Uterus (tissue), 4 donors: ENCODE data around the gene TRIO. TPM values are rescaled to one million over a fixed set of nuclear protein-coding genes. Genes with fewer than 3 reads are reported as not detected.

Experiments
- DNase-seq, 2 donors: peaks; one replicate each; pipeline ENCODE4 v3.0.0-alpha.2; 2019 to 2020
- H3K27ac ChIP-seq, 2 donors: fragments of 200-600 bp; sonication (generic); 1 replicate in 1 of 2; 2 replicates in 1 of 2; pipeline ENCODE4 v1.5.1; 2016 to 2018
- H3K27me3 ChIP-seq, 2 donors: fragments of 200-600 bp; sonication (generic); one replicate each; pipeline ENCODE4 v1.5.1; 2018 to 2019; ENCODE audit warnings: control low read depth in 1 of 2
- H3K36me3 ChIP-seq, 2 donors: fragments of 200-600 bp; sonication (generic); one replicate each; pipeline ENCODE4 v1.5.1; 2019; ENCODE audit warnings: control low read depth in 1 of 2
- H3K4me1 ChIP-seq, 2 donors: fragments of 200-600 bp; sonication (generic); one replicate each; pipeline ENCODE4 v1.5.1; 2018 to 2019; ENCODE audit warnings: control low read depth in 1 of 2
- H3K4me3 ChIP-seq, 2 donors: fragments of 200-600 bp; sonication (generic); 1 replicate in 1 of 2; 2 replicates in 1 of 2; pipeline ENCODE4 v1.5.1; 2018 to 2019; ENCODE audit warnings: mild to moderate bottlenecking in 1 of 2
- H3K9me3 ChIP-seq, 2 donors: fragments of 200-600 bp; sonication (generic); one replicate each; pipeline ENCODE4 v1.5.1; 2019; ENCODE audit warnings: control low read depth in 1 of 2
- POLR2A ChIP-seq, 2 donors: fragments of 450-650 bp; IDR thresholded peaks; one replicate each; pipeline ENCODE4 v1.6.1; 2016; ENCODE audit warnings: antibody characterized with exemption in 2 of 2, mild to moderate bottlenecking in 1 of 2, moderate library complexity in 1 of 2
- intact Hi-C: fragments of 100-400 bp; cut with DNase I; formaldehyde crosslinking; loops from one replicate; pipeline ENCODE4 v1.15.1; 2023; ENCODE audit warnings: low total_unique reads
- total RNA-seq, 4 donors: library from RNA; depleted of rRNA in 3 of 4; stranded (reverse); fragments of >200 nt in 3 of 4; gene quantifications; one replicate each; pipeline versions ENCODE4 v1.1.0 to v1.2.4, GENCODE V29; 2014 to 2023
- TF ChIP-seq, protein P1 (sequence below), 4 experiments: fragments of 200-600 bp in 2 of 4; fragments of 450-650 bp in 2 of 4; sonication (generic) in 2 of 4; IDR thresholded peaks; one replicate each; pipeline ENCODE4 v1.5.1; 2016 to 2019; ENCODE audit warnings: antibody characterized with exemption in 4 of 4, mild to moderate bottlenecking in 2 of 4, moderate library complexity in 1 of 4
- donor health status: DM: yes; HTN: yes; CAD: no.

The TRIO gene
- total RNA-seq, 4 donors from 2014 or later, result 93.5 to 234 (median 207) TPM

DNA sequence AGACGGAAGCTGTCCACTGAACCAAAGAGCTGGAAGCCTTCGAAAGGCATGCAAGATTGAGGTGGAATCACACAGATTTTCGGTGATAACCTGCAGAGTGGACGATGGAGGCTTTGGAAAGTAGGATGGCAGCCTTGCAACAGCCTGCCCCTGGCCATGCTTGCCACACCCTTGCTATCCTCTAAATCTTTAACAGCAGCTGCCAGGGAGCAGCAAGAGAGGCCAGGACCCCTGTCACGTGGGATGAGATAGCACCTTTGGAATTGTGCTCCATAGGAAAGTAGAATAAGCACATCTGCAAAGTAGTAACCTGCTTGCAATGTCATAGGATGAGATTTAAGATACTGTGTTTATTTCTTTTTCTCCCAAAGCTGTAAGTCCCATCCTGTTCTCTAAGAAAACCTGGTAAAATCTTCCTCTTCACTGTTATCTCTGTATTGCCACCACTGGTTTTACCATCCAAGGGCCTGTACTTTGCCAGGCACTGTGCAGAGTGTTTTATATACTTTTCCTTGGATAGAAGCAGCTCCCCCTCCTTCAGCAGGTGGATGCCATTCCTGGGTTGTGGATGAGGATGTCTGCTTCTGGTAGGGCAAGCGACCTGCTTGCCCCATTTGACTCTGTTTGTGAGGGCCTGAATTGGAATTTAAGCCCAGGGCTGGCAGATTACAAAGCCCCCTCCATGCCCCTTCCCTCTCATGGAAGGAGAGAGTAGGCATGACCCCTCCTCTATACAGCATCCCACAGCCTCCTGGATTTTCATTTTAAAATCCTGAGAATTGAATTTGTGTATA, 10.1 kb downstream of the TRIO start:
- intact Hi-C loops, result no loop called here
- TF ChIP-seq POLR2A (IDR thresholded peaks at IDR 0.05), result no peak
- TF ChIP-seq, protein P1, sequence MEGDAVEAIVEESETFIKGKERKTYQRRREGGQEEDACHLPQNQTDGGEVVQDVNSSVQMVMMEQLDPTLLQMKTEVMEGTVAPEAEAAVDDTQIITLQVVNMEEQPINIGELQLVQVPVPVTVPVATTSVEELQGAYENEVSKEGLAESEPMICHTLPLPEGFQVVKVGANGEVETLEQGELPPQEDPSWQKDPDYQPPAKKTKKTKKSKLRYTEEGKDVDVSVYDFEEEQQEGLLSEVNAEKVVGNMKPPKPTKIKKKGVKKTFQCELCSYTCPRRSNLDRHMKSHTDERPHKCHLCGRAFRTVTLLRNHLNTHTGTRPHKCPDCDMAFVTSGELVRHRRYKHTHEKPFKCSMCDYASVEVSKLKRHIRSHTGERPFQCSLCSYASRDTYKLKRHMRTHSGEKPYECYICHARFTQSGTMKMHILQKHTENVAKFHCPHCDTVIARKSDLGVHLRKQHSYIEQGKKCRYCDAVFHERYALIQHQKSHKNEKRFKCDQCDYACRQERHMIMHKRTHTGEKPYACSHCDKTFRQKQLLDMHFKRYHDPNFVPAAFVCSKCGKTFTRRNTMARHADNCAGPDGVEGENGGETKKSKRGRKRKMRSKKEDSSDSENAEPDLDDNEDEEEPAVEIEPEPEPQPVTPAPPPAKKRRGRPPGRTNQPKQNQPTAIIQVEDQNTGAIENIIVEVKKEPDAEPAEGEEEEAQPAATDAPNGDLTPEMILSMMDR (IDR thresholded peaks at IDR 0.05), result no peak
- no peaks in the 10 kb centered on the region for H3K27me3 ChIP-seq
- peak overlapping the region; percentile 78 to 86 for H3K27ac ChIP-seq
- peaks cover 23 to 30% of the 10 kb centered on the region in 2 donors for H3K4me1 ChIP-seq
- no peaks in the 10 kb centered on the region for H3K9me3 ChIP-seq
- DNase-seq, result no peak
- H3K36me3 ChIP-seq, result no peaks in the 10 kb centered on the region
- no peak overlapping the region for H3K4me3 ChIP-seq

DNA sequence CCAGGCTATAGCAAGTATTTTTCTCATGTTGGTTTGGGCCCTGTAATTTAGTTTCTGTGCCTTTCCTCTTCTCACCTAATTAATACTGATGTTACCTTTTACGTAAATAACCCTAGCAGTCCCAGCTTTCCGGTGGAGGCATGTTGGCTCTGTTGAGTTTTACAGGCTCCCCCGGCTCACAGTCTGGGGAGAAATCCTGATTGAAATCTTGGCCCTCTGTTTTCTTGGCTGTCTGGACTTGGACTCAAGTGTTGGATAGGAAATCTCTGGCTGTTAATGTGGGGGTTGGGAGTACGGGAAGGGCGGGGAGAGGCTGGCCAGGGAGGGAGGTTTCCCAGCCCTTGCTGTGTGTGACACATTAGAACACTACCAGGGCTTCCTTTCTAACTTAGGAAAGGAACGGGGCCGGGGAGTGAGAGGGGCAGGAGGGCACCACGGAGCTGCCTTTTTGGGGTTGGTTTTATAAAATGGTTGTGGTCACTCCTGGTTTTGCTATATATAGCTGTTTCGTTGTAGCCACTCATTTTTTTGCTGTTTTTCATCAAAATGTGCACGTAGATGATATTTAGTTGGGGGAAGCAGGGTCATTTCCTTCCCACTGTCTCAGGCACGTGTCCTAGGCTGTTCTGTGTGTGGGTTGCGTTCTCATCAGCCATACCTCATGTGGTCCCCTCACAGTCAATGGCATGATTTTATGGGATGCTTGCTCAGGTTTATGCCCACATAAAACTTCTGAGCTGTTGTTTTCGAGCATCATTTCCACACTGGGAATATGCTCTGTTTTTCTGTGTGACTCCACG, 11.0 kb downstream of the TRIO start:
- DNase-seq, result peak; percentile 79 to 81
- Histone ChIP-seq H3K36me3 (no peaks in the 10 kb centered on the region), H3K4me1 (peaks cover 16 to 27% of the 10 kb centered on the region in 2 donors), H3K27ac (peak overlapping the region; percentile 78 to 86), H3K27me3 (no peaks in the 10 kb centered on the region), H3K4me3 (no peak overlapping the region), H3K9me3 (no peaks in the 10 kb centered on the region)
- intact Hi-C loops, result no loop called here
- TF ChIP-seq, protein P1 (IDR thresholded peaks at IDR 0.05), result no peak
- peak in 1 of 2 donors; percentile 11 for TF ChIP-seq POLR2A (IDR thresholded peaks at IDR 0.05)

DNA sequence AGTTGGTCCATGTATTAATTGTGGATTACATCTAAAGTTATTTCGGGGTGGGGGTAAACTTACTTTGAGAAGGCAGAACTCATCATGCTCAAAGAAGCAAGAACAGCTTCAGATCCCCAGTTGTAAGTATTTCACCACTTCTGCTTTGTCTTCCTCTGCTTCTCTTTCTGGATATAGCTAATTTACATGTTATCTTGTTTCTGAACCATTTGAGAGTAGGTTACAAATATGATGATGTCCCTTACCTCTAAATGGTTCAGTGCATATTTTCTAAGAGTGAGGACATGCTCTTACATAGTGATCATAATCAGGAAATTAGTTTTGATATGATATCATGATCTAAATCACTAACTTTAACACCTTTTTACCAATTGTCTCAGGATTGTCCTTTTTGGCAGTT, 11.9 kb downstream of the TRIO start:
- Histone ChIP-seq H3K27me3 (no peaks in the 10 kb centered on the region), H3K36me3 (no peaks in the 10 kb centered on the region), H3K4me1 (peaks cover 16 to 27% of the 10 kb centered on the region in 2 donors), H3K9me3 (no peaks in the 10 kb centered on the region), H3K4me3 (no peak overlapping the region), H3K27ac (peak overlapping the region; percentile 78 to 86)
- no peak for DNase-seq
- TF ChIP-seq POLR2A (IDR thresholded peaks at IDR 0.05), result no peak
- TF ChIP-seq, protein P1 (IDR thresholded peaks at IDR 0.05), result no peak
- intact Hi-C loops, result no loop called here

DNA sequence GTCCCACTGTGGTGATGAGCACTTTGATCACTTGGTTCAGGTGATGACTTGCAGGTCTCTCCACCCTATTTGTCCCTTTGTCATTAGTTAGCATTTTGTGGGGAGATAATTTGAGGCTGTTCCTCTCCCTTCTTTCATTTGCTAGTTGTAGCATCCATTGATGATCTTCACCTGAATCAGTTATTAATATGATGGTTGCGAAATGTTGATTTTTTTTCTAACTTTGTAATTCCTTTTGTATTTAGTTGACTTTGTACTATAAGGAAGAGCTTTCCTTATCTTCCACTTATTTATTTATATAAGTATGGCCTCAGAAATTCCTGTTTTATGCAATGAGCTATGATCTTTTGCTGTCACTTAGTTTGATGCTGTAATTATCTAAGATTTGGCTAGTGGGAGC, 12.6 kb downstream of the TRIO start:
- Histone ChIP-seq H3K27ac (peak overlapping the region; percentile 85 to 92), H3K36me3 (no peaks in the 10 kb centered on the region), H3K4me3 (no peak overlapping the region), H3K27me3 (no peaks in the 10 kb centered on the region), H3K4me1 (peaks cover 16 to 27% of the 10 kb centered on the region in 2 donors), H3K9me3 (no peaks in the 10 kb centered on the region)
- DNase-seq, result no peak
- TF ChIP-seq, protein P1 (IDR thresholded peaks at IDR 0.05), result no peak
- no peak for TF ChIP-seq POLR2A (IDR thresholded peaks at IDR 0.05)
- intact Hi-C loops, result no loop called here

DNA sequence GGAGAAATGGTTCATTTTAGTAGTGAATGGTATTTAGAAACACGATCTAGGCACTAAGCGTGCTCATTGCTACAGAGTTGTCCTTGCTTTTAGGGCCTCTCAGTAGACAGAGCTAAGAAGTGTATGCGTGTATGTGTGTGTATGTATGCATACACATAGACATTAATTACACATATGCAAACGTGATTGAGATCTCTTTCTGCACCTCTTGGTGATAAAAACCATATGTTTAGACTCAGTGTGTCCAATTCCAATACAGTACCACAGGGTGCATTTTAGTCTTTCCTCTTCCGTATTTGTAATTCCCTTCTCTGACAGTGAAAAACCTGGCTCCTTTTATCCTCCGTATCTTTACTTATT, 13.1 kb downstream of the TRIO start:
- H3K4me3 ChIP-seq, result peak overlapping the region in 1 of 2 donors; percentile 29
- no peaks in the 10 kb centered on the region for H3K9me3 ChIP-seq
- peak overlapping the region; percentile 85 to 92 for H3K27ac ChIP-seq
- H3K27me3 ChIP-seq, result no peaks in the 10 kb centered on the region
- H3K36me3 ChIP-seq, result no peaks in the 10 kb centered on the region
- no peak for TF ChIP-seq POLR2A (IDR thresholded peaks at IDR 0.05)
- TF ChIP-seq, protein P1 (IDR thresholded peaks at IDR 0.05), result no peak
- intact Hi-C loops, result no loop called here
- DNase-seq, result no peak
- peaks cover 16 to 27% of the 10 kb centered on the region in 2 donors for H3K4me1 ChIP-seq
